M059J (cell line): ENCODE data around the gene IL16. TPM values are rescaled to one million over a fixed set of nuclear protein-coding genes. Genes with fewer than 3 reads are reported as not detected.
"Not testable (repeated sequence)": the region's sequence is repeated elsewhere in the genome, so short reads cannot be mapped to it uniquely, and the experiment has no call there.

Experiments
- DNase-seq: peaks from one replicate; pipeline ENCODE4 v3.0.0-alpha.2; 2012; ENCODE audit warnings: low read depth
- total RNA-seq: library from RNA; depleted of rRNA; stranded (reverse); fragments of >200 nt; shearing (Covaris generic); gene quantifications from 2 replicates; pipeline ENCODE4 v1.2.3, GENCODE V29; 2014

Gene IL16
- total RNA-seq, 1 experiment from 2014 or later: not detected

DNA sequence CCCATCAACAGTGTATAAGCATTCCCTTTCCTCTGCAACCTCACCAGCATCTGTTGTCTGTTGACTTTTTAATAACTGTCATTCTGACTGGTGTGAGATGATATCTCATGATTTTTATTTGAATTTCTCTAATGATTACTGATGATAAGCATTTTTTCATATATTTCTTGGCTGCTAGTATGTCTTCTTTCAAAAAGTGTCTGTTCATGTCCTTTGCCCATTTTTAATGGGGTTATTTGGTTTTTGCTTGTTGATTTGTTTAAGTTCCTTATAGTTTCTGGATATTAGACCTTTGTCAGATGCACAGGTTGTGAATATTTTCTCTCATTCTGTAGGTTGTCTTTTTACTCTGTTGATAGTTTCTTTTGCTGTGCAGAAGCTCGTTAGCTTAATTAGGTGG is 11.3 kb downstream of the IL16 start:
- not testable (repeated sequence) for DNase-seq

- DNase-seq: no peak
These were observed 13.0 kb downstream of the IL16 start for GRCh38 chr15:81209635-81210034.

- no peak for DNase-seq
These were observed 14.7 kb downstream of the IL16 start for GRCh38 chr15:81211376-81211775.

DNA sequence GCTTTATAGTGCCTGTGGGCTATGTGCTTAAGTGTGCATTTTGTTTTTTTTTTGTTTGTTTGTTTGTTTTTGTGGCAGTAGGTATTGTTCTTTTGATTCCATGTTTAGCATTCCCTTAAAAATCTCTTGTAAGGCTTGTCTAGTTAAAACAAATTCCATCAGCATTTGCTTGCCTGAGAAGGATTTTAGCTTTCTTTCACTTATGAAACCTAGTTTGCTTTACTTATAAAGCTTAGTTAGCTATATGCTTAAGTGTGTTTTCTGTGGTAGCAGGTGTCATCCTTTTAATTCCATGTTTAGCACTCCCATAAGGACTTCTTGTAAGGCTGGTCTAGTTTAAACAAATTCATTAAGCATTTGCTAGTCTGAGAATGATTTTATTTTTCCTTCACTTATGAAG is 17.3 kb downstream of the IL16 start:
- DNase-seq: no peak

- DNase-seq: no peak
These were observed 18.9 kb downstream of the IL16 start for GRCh38 chr15:81215531-81215930.

DNA sequence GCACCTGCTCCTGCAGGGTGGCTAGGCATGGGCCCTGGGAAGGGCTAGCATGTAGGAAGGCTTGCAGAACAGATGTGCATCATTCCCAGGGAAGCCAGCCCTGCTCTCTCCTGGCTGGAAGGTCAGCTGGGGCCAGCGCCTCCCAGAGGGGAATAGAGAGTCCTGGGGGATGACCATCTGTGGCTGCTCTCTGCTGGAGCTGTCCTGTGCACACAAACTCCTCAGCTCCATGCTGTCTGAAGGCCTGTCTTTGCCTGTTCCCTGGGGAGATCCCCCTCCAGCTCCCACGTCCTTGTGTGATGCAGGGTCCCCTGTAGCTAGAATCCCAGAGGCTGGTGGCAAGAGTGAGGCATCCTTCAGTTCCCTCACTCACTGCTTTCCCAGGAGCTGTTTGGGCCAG is 19.3 kb downstream of the IL16 start:
- DNase-seq: no peak

- DNase-seq: no peak
These were observed 19.7 kb downstream of the IL16 start for GRCh38 chr15:81216422-81216821.

DNA sequence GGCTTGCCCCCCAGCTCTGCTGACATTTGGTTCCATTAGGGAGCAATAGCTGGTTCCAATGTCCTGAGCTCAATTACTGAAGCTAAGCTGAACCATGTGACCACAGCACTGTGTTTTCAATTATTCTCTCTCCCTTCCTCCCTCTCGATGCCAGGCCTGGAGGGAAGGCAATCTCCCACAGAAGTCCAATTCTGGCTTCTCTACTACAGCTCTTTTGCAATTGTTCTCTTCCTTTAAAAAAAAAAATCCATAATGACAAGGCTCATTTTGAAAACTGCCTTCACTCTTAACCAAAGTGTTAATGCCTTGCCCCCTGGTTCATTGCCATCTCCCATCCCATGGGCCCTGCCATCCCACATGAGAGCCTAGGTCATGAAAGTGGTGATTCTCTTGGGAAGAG is 24.8 kb downstream of the IL16 start:
- DNase-seq: no peak

DNA sequence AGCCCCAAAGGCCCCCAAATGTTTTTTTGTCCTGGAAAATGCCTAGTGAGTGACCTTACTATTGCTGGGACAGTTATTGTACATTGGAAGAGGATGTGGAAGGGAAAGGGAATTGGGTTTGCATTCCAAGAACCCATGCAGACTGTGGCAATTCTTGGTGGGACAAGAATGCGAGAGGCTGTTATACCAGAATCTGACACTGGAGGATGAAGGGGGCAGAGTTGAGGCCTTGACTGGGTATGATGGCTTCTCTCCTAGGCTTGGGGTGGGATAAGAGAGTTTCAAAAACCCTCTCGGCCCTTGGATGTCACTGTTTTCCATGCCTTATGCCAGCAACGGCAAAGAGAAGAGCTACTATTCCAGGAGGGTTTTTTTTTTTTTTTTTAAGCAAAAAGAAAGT is 25.3 kb downstream of the IL16 start:
- no peak for DNase-seq

GRCh38 chr15:81223346-81223971 is 26.8 kb downstream of the IL16 start:
- DNase-seq: no peak

DNA sequence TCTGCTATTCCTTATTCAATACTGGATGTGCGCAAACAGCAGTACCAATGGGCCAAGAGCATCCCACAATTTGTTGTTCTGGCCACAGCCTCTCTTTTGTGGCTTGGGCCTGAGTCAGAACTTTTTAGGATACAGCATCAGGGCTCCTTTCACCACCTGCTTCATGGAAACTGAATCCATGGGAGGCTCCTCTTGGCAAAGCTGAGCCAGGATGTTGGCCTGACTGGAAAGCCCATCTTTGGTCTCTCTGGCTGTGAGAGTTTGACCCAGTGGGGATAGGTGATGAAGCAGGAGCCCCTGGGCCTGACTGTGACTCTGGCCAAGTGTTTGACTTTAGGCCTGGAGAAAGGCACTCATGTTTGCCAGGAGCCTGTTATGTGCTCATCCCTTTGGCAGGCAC is 27.6 kb downstream of the IL16 start:
- no peak for DNase-seq

GRCh38 chr15:81225161-81225671 is 28.5 kb downstream of the IL16 start:
- DNase-seq: no peak

GRCh38 chr15:81227716-81228115 is 31.0 kb downstream of the IL16 start:
- no peak for DNase-seq

DNA sequence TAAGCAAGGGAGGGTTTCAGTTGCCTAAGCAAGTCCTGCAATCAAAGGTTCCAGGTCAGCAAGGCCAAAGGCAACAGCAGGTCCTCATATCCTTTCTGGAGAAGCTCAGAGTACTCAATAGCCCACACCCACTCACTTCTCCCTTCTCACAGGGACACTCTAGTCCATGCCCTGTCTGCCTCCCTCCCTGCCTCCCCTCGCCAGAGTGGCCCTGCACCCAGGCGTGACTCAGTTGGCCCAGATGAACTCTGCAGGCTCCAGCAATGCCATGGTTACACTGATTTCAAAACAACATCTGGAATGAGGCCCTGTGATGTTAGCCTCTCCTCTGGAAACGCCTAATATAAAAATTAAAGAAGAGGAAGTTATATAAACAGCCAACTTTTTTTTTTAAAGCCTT is 32.9 kb downstream of the IL16 start:
- no peak for DNase-seq

- peak; percentile 31 for DNase-seq
These were observed 38.8 kb downstream of the IL16 start for GRCh38 chr15:81235276-81236123.

DNA sequence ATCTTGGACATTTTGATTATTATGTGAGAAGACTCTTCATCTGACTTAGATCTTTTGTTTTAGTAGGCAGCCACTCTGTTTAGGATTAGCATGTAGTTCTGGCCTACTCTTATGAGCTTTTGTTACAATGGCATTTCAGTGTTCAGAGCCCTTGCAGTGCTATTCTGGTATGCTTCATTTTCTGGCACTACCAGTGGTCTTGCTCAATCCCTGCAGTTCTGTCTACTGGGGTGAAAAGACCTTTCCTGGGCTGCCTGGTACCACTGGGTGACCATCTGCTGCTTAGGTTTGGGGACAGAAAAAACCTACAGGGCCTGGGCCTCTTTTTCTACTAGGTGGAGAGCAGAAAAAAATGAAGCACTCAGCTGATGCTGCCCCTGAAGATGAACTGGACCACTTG is 42.5 kb downstream of the IL16 start:
- no peak for DNase-seq

DNA sequence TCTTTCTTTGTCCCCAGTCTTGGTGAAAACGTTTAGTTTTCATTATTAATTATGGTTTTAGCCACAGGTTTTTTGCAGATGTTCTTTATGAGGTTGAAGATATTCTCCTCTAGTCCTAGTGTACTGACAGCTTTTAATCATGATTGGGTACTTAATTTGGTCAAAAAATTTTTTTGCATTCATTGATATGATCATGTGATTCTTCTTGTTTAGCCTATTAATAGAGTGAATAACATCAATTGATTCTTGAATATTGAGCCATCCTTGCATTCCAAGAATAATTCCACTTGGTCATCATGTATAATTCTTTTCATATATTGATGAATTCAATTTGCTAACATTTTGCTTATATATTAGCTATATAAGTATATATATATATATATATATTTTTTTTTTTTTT is 46.1 kb downstream of the IL16 start:
- DNase-seq: no peak

DNA sequence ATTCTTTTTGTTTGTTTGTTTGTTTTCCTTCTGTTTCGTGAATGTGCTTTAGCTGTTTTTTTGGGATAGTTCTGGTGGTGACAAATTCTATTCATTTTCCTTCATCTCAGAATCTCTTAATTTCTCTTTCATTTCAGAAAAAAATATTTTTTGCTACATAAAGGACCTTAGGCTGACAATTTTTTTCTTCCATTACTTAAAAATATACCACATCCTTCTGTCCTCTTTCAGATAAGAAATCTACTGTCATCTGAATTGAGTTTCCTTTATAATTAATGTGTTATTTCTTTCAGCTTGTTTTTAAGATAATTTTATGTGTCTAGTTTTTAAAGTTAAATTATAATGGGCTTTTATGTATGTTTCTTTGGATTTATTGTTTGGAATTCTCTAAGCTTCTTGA is 47.6 kb downstream of the IL16 start:
- DNase-seq: no peak

DNA sequence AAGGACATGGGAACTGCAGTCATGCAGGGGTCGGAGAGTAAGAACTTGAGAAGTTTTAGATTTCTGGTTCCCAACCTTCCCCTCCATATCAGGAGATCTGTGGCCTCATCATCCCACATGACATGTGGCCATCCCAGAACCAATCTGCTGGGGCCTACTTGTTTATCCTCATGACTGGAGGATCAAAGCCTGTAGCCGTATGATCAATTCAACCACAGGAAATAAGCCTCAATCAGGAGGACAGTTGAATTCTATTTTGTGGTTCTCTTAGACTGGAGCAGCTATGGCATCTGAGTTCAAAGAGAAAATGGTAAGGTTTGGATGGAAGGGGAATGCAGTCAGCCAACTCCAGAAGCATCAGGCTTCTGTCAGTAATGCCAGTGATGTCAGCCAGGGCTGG is 57.2 kb downstream of the IL16 start:
- DNase-seq: no peak

- DNase-seq: no peak
These were observed 57.7 kb downstream of the IL16 start for GRCh38 chr15:81254277-81254915.

DNA sequence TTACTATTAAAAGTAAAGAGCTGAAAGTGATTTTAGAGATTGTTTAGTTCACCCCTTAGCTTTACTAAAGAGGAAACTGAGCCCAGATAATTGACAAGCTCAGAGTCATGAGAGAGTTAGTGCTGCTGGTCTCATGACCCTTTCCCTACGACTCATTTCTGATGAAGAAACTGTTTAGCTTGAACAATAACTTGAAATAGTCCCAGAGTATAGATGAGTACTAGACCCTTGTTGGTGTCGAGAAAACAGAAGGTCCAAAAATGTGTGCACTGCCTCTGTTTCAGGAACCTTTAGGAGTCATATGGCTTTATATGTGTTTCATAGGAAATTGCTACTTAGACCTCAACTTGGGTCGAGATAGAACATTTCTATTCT is 58.2 kb downstream of the IL16 start:
- no peak for DNase-seq

DNA sequence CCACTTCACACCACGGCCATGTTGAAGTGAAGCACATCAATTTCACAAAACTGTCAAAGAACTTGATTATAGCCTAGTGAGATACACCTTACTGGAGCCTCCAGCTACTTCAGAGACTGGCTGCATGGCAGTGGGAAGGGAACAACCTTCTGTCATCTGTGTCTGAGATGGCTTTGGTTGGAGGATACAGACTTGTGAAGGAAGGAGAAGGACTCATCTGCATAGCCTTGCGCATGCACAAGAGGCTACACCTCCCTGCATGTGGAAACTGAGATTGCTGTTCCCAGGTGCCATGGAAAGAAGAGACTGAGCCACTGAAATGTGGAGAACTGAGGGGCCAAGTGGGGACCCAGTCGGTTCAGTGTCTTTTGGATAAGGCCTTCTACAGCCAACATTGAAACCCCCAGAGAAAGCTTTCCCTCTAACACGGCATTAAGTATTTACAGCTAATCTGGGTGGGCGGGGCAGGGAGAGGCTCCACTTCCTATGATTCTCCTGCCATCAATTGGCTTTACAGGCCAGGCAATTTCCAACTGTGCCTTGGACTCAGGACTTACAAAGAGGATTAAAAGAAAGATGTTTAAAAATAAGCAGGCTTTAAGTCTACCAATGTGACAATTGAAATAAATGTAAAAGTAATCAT is 58.8 kb downstream of the IL16 start:
- DNase-seq: no peak
